GM06990 (cell line): ENCODE measurements around the gene FGF8.

Experiments used
- DNase-seq: peaks from one replicate; pipeline ENCODE4 v3.0.0-alpha.2; 2011; ENCODE audit not compliant: insufficient read length; ENCODE audit errors: extremely low read depth
- H3K27me3 ChIP-seq: replicated peaks from 2 replicates; pipeline ENCODE4 v1.6.0; 2011; ENCODE audit warnings: low read length; ENCODE audit not compliant: control insufficient read depth, insufficient read depth
- H3K36me3 ChIP-seq: 2 replicates; pipeline ENCODE4 v1.5.1; 2011; ENCODE audit warnings: low read length; ENCODE audit not compliant: control insufficient read depth, insufficient read depth
- H3K4me3 ChIP-seq: replicated peaks from 2 replicates; pipeline ENCODE4 v1.5.1; 2011; ENCODE audit warnings: low read depth, mild to moderate bottlenecking, control low read depth, low read length
- TF ChIP-seq, protein P1 (sequence below): IDR thresholded peaks from 2 replicates; pipeline ENCODE4 v1.5.1; 2011; ENCODE audit warnings: low read length, control low read depth, mild to moderate bottlenecking, inconsistent platforms; ENCODE audit not compliant: insufficient read depth, poor library complexity, severe bottlenecking

The FGF8 gene

DNA sequence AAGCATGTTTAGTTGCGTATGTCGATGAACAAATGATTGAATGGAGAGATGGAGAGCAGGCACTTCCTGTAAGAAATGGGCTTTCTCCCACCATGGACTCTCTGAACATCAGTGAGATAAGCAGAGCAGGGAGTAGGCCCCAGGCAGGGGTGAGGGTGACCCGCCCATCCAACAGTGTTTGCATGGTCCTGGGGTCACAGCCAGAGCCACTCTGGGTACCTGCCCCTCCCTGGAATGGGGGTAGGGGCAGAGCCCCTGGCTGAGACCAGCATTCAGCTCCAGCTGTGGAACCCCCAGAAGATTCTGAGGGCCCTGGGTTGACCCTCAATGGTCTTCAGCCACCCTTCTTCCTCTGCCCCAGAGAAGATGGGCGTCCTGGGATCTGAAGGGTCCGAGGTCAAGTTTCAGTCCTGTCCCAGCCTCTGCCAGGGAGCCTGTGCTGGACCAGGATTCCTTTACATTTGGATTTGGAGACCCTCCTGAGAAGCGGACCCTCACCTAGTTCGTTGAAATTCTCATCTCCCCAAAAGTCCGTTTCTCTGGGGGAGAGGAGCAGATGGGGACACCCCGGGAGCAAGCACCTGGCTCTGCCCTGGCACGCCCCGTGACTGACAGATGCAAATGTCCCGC lies 2.4 kb upstream of the FGF8 start:
- Histone ChIP-seq H3K36me3 (no peaks in the 10 kb centered on the region), H3K27me3 (peaks cover 2% of the 10 kb centered on the region; the same call in 1 of the 2 replicates), H3K4me3 (no peak overlapping the region)
- TF ChIP-seq, protein P1, sequence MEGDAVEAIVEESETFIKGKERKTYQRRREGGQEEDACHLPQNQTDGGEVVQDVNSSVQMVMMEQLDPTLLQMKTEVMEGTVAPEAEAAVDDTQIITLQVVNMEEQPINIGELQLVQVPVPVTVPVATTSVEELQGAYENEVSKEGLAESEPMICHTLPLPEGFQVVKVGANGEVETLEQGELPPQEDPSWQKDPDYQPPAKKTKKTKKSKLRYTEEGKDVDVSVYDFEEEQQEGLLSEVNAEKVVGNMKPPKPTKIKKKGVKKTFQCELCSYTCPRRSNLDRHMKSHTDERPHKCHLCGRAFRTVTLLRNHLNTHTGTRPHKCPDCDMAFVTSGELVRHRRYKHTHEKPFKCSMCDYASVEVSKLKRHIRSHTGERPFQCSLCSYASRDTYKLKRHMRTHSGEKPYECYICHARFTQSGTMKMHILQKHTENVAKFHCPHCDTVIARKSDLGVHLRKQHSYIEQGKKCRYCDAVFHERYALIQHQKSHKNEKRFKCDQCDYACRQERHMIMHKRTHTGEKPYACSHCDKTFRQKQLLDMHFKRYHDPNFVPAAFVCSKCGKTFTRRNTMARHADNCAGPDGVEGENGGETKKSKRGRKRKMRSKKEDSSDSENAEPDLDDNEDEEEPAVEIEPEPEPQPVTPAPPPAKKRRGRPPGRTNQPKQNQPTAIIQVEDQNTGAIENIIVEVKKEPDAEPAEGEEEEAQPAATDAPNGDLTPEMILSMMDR, result no peak
- no peak for DNase-seq

GRCh38 chr10:101777619-101778145 lies 1.8 kb upstream of the FGF8 start:
- Histone ChIP-seq H3K4me3 (no peak overlapping the region), H3K36me3 (no peaks in the 10 kb centered on the region), H3K27me3 (peaks cover 2% of the 10 kb centered on the region; the same call in 1 of the 2 replicates)
- no peak for DNase-seq
- TF ChIP-seq, protein P1, result no peak

DNA sequence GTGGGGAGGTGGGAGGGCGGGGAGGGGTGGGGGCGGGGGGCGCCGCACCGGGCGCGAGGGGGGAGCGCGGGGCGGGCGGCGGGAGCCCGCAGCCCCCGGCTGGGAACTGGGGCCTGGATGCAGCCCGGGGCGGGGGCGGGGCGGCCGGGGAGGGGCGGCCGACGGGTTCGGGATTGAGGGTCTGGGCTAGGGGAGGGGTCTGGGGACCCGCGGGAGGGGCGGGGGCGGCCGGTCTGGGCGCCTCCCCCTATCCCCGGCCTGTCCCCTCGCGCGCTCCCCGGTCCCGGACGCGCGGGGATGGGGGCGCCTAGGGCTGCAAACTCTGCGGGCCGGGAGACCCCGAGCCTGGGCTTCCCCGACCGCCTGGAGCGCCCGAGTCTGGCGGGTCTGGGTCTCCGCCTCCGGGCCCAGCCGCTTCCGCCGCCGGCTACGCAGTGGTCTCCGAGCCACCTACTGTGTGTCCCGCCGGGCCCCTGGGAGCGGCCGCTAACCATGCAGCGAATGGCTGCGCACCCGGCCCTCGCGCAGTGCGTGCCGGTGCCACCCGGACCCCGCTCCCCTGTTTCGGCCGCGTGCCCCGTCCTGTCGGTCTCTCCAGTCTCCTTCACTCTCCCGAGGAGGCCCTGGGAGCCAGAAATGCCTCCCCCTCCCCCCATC lies 375 bp upstream of the FGF8 start:
- H3K36me3 ChIP-seq, result no peaks in the 10 kb centered on the region
- H3K4me3 ChIP-seq, result no peak overlapping the region; the same call in 1 of the 2 replicates
- peaks cover 2% of the 10 kb centered on the region for H3K27me3 ChIP-seq
- TF ChIP-seq, protein P1, result no peak
- DNase-seq, result no peak

GRCh38 chr10:101774589-101775272 lies 1.2 kb downstream of the FGF8 start:
- peaks cover 2% of the 10 kb centered on the region for H3K27me3 ChIP-seq
- TF ChIP-seq, protein P1, result no peak
- no peaks in the 10 kb centered on the region for H3K36me3 ChIP-seq
- no peak for DNase-seq
- no peak overlapping the region for H3K4me3 ChIP-seq

DNA sequence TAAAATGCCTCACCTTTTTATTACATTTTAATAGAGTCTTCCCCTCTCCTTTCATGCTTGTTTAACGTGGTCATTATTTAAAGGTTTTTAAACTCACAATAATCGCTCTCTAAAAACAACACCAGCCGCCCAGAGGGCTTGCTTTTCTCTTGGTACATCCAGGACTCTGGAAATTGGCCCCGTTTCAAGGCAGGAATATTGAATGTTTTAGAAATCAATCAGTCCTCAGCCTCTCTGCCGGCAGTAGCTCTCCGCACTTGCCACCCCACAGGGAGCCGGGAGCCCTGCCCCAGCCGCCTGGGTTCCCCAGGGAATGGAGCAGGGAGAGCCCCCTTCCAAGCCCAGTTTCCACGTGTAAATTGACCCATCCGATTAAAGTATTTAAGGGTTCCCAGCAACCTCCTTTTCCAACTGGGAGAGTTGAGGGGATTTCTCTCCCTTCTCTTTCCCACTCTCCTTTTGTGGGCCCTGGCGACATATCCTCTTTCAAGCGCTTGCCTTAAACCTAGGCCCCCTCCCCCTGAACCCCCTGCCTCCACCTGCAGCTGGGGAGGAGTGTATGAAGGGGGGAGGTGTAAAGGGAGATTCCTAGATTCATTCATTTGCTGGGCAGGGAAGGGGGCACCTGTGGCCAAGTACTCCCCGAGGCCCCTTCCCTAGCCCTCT lies 1.9 kb downstream of the FGF8 start:
- DNase-seq, result no peak
- Histone ChIP-seq H3K27me3 (peaks cover 2% of the 10 kb centered on the region), H3K4me3 (no peak overlapping the region), H3K36me3 (no peaks in the 10 kb centered on the region)
- TF ChIP-seq, protein P1, result no peak
